NCI-H1105 (cell line): Measurements from ENCODE around the gene ADO.

ENCODE experiments used
- DNase-seq: peaks from one replicate; lab custom pipeline; 2025; lab: John Stamatoyannopoulos, UW

ADO gene

DNA sequence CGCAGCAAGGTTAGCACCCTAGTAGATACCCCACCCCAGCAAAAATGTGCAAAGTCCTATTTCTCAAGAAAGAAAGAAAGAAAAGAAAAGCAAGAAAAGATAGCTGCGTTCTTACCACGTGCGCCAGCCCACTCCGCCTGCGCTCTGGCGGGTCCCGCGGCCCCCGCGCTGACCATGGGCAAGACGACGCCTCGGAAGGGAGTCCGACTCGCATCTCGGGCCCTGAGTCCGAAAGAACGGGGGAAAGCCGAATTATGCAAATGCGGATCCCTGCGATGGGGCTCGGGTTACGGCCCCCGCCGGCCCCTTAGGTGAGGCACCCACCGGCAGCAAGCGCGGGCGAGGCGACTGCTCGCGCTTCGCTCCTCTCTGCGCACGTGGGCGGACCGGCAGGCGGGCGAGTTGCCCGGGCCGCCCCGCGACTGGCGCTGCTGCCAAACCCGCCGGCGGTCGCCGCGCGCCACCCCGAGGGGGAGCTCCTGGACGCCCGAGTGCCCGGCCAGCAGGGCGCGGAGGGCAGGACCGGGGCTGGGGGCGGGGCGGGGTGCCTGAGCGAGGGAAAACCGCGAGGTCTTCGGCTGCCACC lies 14.0 kb downstream of the ADO start:
- DNase-seq = no peak

DNA sequence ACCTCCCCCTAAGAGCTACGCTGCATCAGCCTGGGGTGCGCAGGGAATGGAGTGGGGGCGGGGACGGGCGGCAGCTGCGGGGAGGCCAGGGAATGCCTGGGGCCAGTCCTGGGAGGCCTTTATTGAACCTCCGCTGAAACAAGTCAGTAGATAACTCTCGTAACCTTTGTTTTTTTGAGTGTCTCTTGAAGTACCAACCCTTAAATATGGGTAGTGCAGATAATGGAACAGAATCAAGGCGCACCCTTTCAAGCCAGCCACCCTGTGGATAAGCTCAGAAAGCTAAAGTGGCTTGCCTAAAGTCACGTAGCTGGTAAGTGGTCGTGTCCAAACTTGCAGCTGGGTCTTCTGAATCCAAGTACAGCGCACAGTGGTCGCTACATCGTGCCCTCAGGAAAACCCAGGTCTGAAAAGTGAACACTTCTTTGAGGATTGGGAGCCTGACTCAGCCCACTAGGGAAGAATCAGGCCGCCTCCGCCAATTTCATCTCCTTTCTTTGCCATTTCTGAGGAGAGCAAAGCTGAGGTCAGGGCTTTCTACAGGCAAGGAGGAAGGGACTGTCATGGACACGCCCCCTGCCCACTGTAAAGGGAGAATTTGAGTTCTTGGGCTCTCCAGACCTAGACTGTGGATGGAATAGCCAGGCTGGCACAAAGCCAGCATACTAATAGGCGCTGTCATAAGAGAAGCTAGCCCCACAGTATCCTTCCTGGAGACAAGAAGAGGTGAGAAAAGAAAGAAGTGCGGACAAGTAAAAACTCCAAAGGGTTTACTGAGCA lies 14.8 kb downstream of the ADO start:
- peak; percentile 26 for DNase-seq

DNA sequence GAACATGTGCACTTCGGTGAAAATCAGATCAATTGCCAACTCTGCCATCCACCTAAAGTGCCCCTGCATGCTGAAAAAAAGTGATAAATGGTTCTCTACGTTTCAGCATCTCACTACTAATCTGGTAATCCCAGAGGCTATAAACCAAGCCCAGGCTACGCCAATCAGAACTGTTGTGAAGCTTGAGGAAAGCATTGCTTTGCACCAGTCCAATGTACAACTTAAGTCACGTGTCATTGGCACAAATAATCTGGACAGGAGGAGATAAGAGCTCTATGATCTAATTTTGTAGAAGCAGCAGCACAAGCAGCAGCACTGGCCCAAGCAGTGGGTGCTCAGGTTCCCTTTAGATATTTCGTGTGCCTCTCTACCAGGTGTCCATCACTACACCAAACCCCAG lies 16.1 kb downstream of the ADO start:
- no peak for DNase-seq

DNA sequence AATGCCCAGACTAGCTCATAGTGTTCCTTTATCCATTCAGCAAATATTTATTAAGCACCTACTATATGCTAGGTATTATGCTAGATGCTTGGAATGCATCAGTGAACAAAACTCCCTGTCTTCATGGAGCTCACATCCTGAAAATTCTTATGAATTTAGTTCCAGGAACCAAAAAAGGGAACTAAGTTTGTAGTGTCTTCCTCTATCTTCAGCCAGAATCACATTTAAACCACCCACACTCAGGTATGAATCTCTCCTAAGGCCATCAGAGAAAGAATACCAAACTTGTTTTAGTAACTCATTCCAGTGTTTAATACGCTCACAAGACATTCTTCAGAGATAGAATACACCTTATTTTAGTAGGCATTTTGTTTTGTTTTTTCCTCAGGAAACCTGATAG lies 21.8 kb downstream of the ADO start:
- DNase-seq = no peak

DNA sequence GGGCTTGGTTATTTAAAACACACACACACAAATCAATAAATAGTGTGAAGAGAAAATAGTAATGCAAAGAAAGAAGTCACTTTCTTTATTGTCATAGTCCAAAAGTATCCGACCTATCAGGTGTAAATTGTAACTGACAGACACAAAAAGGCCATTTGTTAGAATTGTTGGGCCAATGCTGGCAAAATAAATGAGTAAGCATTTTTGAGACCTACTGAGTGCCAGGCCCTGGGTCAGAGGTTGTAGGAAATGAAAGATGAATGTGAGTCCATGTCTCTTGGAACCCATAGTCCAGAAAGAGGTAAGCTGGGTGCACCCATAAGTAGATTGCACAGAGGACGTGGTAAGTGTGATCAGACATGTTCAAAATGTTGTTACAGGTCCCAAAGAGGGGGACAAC lies 25.1 kb downstream of the ADO start:
- no peak for DNase-seq

DNA sequence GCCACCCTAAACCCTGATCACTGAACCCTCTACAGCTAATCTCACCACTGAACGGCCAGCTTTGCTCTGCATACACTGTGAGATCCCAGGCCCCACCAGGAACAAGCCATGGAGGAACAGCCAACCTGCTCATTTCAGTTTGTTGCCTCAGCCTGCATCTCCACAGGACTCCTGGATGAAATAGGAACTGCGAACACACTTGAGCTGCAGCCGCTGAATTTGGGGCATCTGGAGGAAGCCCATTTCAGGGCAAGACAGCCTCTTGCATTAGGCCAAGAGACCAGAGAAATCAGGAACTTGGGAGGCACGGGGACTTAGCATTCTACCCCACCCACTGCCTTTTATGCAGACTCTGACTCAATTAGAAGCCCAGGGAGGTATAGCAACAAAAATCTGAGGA lies 26.2 kb downstream of the ADO start:
- DNase-seq = no peak

DNA sequence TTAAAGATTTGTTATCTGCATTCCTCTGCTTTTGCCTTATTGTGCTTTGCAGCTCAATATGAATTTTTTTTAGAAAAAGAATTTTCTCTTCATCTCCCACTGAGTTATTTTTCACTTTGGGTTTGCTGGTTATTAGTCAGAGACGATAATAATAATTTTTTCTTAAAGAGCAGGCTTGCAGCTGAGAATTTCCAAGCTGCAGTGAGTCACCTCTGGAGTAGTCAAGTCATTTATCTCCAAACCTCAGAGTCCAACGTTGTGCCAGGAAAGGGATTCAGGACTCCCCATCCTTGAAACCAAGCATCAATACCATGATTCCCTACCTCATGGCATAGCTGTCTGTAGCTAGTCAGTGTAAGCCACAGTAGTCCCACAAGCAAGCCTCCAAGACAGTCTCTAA lies 26.8 kb downstream of the ADO start:
- no peak for DNase-seq

DNA sequence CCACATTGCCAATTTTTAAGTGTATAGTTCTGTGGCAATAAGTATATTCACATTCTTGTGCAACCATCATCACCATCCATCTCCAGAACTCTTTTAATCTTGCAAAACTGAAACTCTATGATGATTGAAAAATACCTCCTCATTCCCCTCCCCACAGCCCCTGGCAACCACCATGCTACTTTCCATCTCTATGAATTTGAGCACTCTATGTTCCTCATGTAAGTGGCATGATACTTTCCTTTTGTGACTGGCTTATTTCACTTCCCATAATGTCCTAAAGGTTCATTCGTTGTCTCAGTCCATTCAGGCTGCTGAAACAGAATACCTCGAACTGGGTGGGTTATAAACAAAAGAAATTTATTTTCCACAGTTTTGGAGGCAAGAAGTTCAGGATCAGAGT lies 35.1 kb downstream of the ADO start:
- no peak for DNase-seq

DNA sequence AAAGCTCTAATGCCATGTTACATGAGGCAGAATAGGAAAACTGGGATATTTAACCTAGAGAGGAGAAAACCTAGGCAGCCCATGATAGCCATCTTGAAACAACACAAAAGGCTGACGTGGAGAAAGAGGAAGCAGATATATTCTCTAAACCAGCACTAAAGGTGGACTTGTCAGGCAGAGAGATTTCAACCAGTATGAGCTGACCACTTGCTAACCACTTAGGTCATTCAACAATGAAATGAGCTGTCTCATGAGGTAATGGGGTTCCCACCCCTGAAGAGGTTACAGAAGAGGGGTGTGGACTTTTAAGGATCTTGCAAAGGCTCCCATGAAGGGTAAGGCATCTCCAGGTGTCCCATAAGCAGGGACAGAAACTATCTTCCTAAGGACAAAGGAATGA lies 38.5 kb downstream of the ADO start:
- no peak for DNase-seq

DNA sequence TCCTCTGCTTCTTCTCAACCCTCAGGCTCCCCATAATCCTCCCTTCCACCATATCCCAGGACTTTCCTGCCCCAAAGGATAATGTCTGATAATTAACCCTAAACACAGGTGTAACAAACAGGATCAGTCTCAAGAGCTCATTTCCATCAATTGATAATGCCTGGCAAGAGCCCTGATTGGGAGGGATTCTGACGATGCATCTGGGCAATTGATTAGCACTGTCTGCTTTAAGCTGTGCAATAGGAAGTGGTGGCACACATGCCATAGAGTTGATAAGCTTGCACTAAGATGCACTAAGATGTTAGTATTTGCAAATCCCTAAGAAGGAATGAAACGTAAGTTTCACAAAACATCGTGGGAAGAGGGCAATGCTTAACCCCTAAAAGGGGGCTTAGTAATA lies 39.1 kb downstream of the ADO start:
- no peak for DNase-seq

DNA sequence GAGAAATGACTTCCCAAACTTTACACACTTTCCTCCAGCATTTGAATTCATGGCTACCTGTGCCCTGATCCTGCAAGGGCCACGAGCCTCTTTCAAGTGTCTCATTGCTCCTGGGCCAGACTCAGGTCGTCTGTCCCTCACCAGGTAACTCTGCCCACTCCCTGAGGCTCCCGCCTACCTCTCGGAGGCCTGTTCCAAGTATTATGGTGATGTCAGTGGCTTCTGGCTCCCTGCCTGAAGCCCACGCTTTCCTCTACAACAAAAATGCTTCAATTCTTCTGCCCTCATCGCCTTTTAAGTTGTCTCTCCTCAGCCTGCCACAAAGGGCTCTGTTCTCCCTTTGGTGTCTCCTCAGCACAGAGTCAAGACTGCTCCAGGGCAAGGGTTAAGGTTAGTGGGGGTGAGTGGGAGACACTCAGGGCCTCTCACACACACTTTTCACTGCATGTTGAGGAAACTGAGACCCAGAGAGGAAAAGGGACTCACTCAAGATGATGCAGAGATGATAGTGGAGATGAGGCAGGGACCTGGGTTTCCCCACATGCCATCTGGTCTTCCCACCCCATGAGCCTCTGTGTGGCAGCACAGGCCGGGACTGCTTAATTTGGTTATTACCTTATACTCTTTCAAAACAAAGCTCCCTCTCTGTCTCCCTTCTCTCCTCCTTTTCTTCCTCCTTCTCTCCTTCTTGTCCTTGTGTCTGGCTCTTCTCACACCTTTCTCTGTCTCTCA lies 39.9 kb downstream of the ADO start:
- no peak for DNase-seq

DNA sequence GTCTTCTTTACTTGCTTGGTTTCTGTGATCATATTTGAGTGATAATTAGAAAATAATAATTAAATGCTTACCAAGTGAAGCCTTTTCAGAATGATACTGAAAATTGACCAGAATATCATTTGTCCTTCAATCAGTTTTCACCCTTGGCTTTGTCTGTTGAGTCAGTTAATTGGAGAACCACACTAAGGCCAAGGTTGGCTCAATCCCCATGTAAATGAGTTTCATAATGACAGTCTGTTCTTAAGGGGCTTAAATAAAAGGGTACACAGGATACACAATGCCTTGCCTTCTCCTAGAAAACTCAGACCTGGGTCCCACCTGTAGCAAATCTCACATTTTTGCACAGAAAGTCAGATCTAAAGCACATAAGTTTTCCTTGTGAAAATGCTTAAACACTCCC lies 42.9 kb downstream of the ADO start:
- no peak for DNase-seq

DNA sequence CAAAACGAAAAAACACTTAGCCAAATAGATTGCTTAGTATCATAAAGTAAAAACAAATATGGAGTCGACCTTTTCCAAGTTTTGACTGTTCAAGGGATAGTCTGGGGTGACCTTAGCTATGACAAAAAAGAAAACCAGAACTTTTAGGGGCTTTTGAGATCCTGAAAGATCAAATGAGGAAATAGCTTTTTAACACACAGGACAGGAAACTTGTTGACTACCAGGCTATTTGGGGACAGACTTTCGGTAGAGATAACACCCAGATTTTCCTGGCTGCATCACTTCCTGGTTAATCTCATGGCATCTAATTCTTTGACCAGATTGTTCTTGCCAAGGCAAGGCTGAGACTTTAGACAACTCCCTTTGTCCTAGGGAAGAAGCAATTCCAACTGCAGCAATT lies 46.1 kb downstream of the ADO start:
- DNase-seq = no peak

DNA sequence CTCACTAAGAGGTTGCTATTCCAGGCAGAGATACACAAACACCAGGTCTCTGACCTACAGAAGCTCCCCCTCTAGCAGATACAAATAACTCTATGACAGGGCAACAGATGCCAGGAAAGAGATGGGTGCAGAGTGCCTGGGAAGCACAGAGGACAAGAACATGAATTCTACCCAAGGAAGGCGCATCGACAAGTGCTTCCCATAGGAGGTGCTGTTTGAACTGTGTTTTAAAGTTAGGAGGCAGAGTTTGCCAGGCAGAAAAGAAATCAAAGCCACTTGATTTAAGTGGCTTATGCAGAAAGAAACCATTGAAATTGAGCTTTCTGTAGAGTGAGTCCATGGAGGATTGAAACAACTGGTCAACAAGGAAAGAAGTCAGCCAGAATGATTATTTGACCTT lies 46.9 kb downstream of the ADO start:
- DNase-seq = no peak

DNA sequence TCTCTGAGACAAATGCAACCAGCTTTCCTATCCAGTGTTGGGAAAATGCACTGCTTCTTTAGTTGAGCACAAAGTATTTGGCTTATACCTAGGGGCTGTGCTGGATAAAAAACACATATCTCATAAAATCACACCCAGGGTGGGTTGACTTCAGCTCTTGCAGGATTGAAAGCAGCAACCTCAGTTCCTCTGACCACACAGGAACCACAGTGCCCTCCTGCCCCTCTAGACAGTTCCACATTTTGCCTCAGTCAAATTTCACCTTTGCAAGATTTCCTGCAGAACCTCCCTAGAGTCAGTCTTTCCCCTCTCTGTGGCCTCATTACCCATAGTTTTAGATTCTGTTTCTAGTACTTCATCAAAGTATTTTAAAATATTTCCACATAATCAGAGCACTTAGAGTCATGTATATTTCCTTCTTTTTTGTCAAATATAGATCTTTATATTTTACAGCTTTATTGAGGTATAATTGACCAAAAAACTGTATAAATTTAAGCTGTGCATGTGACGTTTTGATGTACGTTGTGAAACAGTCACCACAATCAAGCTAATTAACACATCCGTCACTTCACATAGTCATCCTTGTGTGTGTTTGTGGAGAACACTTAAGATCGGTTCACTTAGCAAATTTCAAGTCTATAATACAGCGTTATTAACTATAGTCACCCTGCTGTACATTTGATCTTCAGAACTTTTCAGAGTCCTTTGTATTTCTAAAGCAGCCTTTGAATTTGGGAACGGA lies 48.6 kb downstream of the ADO start:
- no peak for DNase-seq

DNA sequence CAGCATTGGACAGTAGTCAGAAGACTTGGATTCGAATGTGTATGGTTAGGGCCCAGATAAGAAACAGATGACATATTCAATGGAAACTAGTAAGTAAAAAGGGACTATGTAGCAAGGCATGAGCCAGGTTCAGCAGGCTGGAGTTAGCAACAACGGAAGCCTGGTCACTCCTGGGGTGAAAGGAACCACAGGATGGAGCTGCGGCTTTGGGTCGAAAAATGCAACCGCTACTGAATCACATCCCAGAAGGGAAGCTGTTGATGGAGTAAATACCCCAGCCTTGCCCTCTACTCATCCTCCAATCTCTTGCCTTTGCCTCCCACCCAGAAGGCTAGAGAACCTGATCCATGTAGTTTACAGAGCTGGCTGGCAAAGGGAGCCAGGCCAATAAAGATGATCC lies 49.2 kb downstream of the ADO start:
- no peak for DNase-seq

DNA sequence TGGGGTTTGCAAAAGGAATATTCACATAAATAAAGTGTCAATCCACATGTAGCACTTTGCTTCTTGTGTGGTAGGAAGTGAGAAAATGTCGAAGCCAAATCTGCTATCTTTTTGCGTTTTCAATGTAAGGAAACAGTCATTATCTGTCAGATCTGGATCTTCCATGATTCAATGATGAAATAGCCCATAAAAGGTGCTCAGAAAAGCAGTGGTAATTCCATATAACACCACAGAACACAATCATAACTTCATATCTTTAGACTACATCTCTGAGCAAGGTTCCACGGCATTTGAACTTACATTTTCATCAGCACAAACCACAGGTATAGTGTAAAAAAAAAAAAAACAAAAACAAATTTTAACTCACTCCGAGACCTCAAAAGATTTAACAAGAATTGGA lies 51.5 kb downstream of the ADO start:
- no peak for DNase-seq
